K562 (cell line): ENCODE results near the gene LAIR2. TPM values are rescaled to one million over a fixed set of nuclear protein-coding genes. Genes with fewer than 3 reads are reported as not detected.

Experiments used
- ATF3 ChIP-seq, 2 experiments: fragments of 450-650 bp in 1 of 2; sonication (generic) in 1 of 2; formaldehyde crosslinking in 1 of 2; IDR thresholded peaks in 1 of 2; conservative IDR thresholded peaks in 1 of 2; 2 replicates each; pipeline versions ENCODE4 v1.6.1 to v1.8.1; 2016 to 2023; ENCODE audit warnings: mild to moderate bottlenecking in 2 of 2, moderate library complexity in 2 of 2, inconsistent platforms in 1 of 2, missing genetic modification reagents in 1 of 2
- BDP1 ChIP-seq: IDR thresholded peaks from 3 replicates; pipeline ENCODE4 v1.6.1; 2011; ENCODE audit not compliant: insufficient read length, insufficient read depth
- CBFA2T3 ChIP-seq: fragments of 450-650 bp; IDR thresholded peaks from 2 replicates; pipeline ENCODE4 v1.6.1; 2017
- FOXJ3 ChIP-seq: sonication (generic); formaldehyde crosslinking; IDR thresholded peaks from 2 replicates; pipeline ENCODE4 v1.4.0; 2020; ENCODE audit warnings: mild to moderate bottlenecking, missing genetic modification reagents
- GABPB2 ChIP-seq: fragments of 250-450 bp; sonication (Bioruptor Pico); conservative IDR thresholded peaks from 2 replicates; pipeline ENCODE4 v1.5.1; 2021; ENCODE audit warnings: mild to moderate bottlenecking
- HNRNPLL ChIP-seq: fragments of 200-400 bp; formaldehyde crosslinking; IDR thresholded peaks from 2 replicates; pipeline ENCODE4 v1.6.1; 2017; ENCODE audit warnings: low read length, low read depth, mild to moderate bottlenecking; ENCODE audit not compliant: poor library complexity, severe bottlenecking
- JUN ChIP-seq, 2 experiments: sonication (generic) in 1 of 2; formaldehyde crosslinking in 1 of 2; IDR thresholded peaks; 2 replicates each; pipeline versions ENCODE4 v1.6.1 to v1.8.0; 2012 to 2022; ENCODE audit warnings: borderline replicate concordance in 2 of 2, mild to moderate bottlenecking in 2 of 2, improper control_type of control experiment in 1 of 2, low read depth in 1 of 2, low read length in 1 of 2, missing genetic modification reagents in 1 of 2
- MECOM ChIP-seq: fragments of 250-450 bp; sonication (Bioruptor Pico); IDR thresholded peaks from 2 replicates; pipeline ENCODE4 v1.8.0; 2022; ENCODE audit warnings: inconsistent platforms
- NCOA4 ChIP-seq: fragments of 450-650 bp; IDR thresholded peaks from 2 replicates; pipeline ENCODE4 v1.6.1; 2018; ENCODE audit warnings: mild to moderate bottlenecking; ENCODE audit not compliant: partially characterized antibody
- POLR2AphosphoS5 ChIP-seq: IDR thresholded peaks from 2 replicates; pipeline ENCODE4 v1.6.1; 2011; ENCODE audit warnings: mild to moderate bottlenecking, low read depth, low read length, moderate library complexity; ENCODE audit not compliant: control insufficient read depth, insufficient read depth
- PYGO2 ChIP-seq: fragments of 450-650 bp; IDR thresholded peaks from 2 replicates; pipeline ENCODE4 v1.6.1; 2016; ENCODE audit warnings: mild to moderate bottlenecking, missing genetic modification characterization, moderate library complexity, missing compliant biosample characterization
- SMAD1 ChIP-seq: fragments of 150-350 bp; IDR thresholded peaks from 2 replicates; pipeline ENCODE4 v1.6.1; 2014; ENCODE audit warnings: low read length, low read depth; ENCODE audit not compliant: partially characterized antibody
- SMAD2 ChIP-seq: fragments of 150-350 bp; IDR thresholded peaks from 2 replicates; pipeline ENCODE4 v1.6.1; 2014; ENCODE audit warnings: low read depth, mild to moderate bottlenecking, low read length
- SOX6 ChIP-seq: fragments of 450-650 bp; IDR thresholded peaks from 2 replicates; pipeline ENCODE4 v1.6.1; 2014; ENCODE audit warnings: mild to moderate bottlenecking
- TOE1 ChIP-seq, 2 experiments: fragments of 450-650 bp in 1 of 2; sonication (generic) in 1 of 2; formaldehyde crosslinking in 1 of 2; IDR thresholded peaks; 2 replicates each; pipeline versions ENCODE4 v1.7.1 to v1.8.0; 2016 to 2022; ENCODE audit warnings: borderline replicate concordance in 2 of 2, mild to moderate bottlenecking in 2 of 2, antibody characterized with exemption in 1 of 2, inconsistent platforms in 1 of 2, low read depth in 1 of 2, missing genetic modification reagents in 1 of 2, moderate library complexity in 1 of 2
- ZNF212 ChIP-seq: fragments of 450-650 bp; formaldehyde crosslinking; IDR thresholded peaks from 2 replicates; pipeline ENCODE4 v1.4.0; 2020; ENCODE audit warnings: mild to moderate bottlenecking
- ZNF263 ChIP-seq: sonication (generic); formaldehyde crosslinking; IDR thresholded peaks from 2 replicates; pipeline ENCODE4 v1.8.0; 2022; ENCODE audit warnings: mild to moderate bottlenecking, missing genetic modification reagents, borderline replicate concordance
- ZNF384 ChIP-seq: IDR thresholded peaks from 2 replicates; pipeline ENCODE4 v1.6.1; 2012; ENCODE audit warnings: low read depth, low read length, improper control_type of control experiment
- ZNF41 ChIP-seq: fragments of 250-450 bp; sonication (Bioruptor Pico); conservative IDR thresholded peaks from 2 replicates; pipeline ENCODE4 v1.4.0; 2020; ENCODE audit warnings: mild to moderate bottlenecking
- ZNF766 ChIP-seq: fragments of 200-800 bp; sonication (Bioruptor generic); conservative IDR thresholded peaks from 2 replicates; pipeline ENCODE4 v1.6.1; 2016; ENCODE audit warnings: missing genetic modification characterization, missing compliant biosample characterization
- polyA plus RNA-seq, 8 experiments: library from polyadenylated mRNA; depleted of rRNA in 4 of 8; stranded (reverse) in 5 of 8; unstranded in 3 of 8; fragments of >200 nt; fragmentation: Nextera tagmentation in 2 of 8; fragmentation: Illumina TruSeq in 1 of 8; extraction: Ambion mirVana in 2 of 8; extraction: Trizol in 1 of 8; gene quantifications; 2 replicates each; pipeline versions ENCODE4 v1.2.1 to v1.2.3, GENCODE V29; 2011 to 2014; ENCODE audit warnings: inconsistent platforms in 1 of 8, missing spikeins in 1 of 8
- total RNA-seq, 7 experiments: library from RNA; depleted of rRNA in 6 of 7; stranded (reverse); fragments of >200 nt in 6 of 7; fragmentation: Illumina TruSeq in 2 of 7; extraction: Trizol in 2 of 7; gene quantifications; 2 replicates each; pipeline versions ENCODE4 v1.2.1 to v1.2.3, GENCODE V29; 2011 to 2021; ENCODE audit warnings: low replicate concordance in 1 of 7
- TF ChIP-seq, protein P1 (sequence below), 3 experiments: IDR thresholded peaks in 2 of 3; conservative IDR thresholded peaks in 1 of 3; 2 replicates each; pipeline ENCODE4 v1.5.1; 2011 to 2012; ENCODE audit warnings: low read length in 3 of 3, mild to moderate bottlenecking in 3 of 3, control low read depth in 2 of 3, improper control_type of control experiment in 1 of 3, inconsistent platforms in 1 of 3, low read depth in 1 of 3, mixed read lengths in 1 of 3, moderate library complexity in 1 of 3; ENCODE audit not compliant: insufficient read depth in 2 of 3
- TF ChIP-seq, protein P2 (sequence below): sonication (generic); formaldehyde crosslinking; IDR thresholded peaks from 2 replicates; pipeline ENCODE4 v1.8.1; 2022; ENCODE audit warnings: missing genetic modification reagents
- TF ChIP-seq, protein P3 (sequence below): fragments of 450-650 bp; IDR thresholded peaks from 2 replicates; pipeline ENCODE4 v1.6.1; 2016

LAIR2 gene
- total and polyA plus RNA-seq, 9 of the 15 experiments (the other 6 are each of a cell fraction or from before 2014, with no cell fraction given) = not detected

- TF ChIP-seq ZNF41 (no peak), ATF3 (IDR thresholded peaks at IDR 0.05) (peak; percentile 89), ATF3 (CRISPR knock-in tag; conservative IDR thresholded peaks at IDR 0.05) (no peak; the same call in 1 of the 2 replicates), ZNF384 (0 out of 2 replicates have a peak, but pooled peaks have one; percentile 25), BDP1 (no peak), MECOM (CRISPR knock-in tag) (no peak), FOXJ3 (CRISPR knock-in tag) (no peak), ZNF766 (peak; percentile 57; the same call in 1 of the 2 replicates), SMAD2 (no peak), HNRNPLL (no peak), TOE1 (IDR thresholded peaks at IDR 0.05; ENCODE audit: borderline replicate concordance) (0 out of 2 replicates have a peak, but pooled peaks have one; percentile 29), TOE1 (CRISPR knock-in tag; IDR thresholded peaks at IDR 0.05; ENCODE audit: borderline replicate concordance, low read depth) (no peak), POLR2AphosphoS5 (peak; percentile 67; the same call in 1 of the 2 replicates), NCOA4 (no peak), JUN (IDR thresholded peaks at IDR 0.05; ENCODE audit: borderline replicate concordance, low read depth, low read length) (peak; percentile 86; the same call in 1 of the 2 replicates), JUN (CRISPR knock-in tag; IDR thresholded peaks at IDR 0.05; ENCODE audit: borderline replicate concordance) (no peak), PYGO2 (no peak), CBFA2T3 (peak; percentile 92), SOX6 (peak; percentile 53; the same call in 1 of the 2 replicates), SMAD1 (peak; percentile 57), ZNF212 (no peak), ZNF263 (CRISPR knock-in tag) (no peak), GABPB2 (CRISPR knock-in tag) (no peak)
- TF ChIP-seq, protein P1, sequence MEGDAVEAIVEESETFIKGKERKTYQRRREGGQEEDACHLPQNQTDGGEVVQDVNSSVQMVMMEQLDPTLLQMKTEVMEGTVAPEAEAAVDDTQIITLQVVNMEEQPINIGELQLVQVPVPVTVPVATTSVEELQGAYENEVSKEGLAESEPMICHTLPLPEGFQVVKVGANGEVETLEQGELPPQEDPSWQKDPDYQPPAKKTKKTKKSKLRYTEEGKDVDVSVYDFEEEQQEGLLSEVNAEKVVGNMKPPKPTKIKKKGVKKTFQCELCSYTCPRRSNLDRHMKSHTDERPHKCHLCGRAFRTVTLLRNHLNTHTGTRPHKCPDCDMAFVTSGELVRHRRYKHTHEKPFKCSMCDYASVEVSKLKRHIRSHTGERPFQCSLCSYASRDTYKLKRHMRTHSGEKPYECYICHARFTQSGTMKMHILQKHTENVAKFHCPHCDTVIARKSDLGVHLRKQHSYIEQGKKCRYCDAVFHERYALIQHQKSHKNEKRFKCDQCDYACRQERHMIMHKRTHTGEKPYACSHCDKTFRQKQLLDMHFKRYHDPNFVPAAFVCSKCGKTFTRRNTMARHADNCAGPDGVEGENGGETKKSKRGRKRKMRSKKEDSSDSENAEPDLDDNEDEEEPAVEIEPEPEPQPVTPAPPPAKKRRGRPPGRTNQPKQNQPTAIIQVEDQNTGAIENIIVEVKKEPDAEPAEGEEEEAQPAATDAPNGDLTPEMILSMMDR (IDR thresholded peaks at IDR 0.05 in 2 of 3, conservative IDR thresholded peaks at IDR 0.05 in 1 of 3; ENCODE audit: insufficient read depth in 2 of 3, low read depth in 1 of 3, low read length in 3 of 3) = no peak
- TF ChIP-seq, protein P2, sequence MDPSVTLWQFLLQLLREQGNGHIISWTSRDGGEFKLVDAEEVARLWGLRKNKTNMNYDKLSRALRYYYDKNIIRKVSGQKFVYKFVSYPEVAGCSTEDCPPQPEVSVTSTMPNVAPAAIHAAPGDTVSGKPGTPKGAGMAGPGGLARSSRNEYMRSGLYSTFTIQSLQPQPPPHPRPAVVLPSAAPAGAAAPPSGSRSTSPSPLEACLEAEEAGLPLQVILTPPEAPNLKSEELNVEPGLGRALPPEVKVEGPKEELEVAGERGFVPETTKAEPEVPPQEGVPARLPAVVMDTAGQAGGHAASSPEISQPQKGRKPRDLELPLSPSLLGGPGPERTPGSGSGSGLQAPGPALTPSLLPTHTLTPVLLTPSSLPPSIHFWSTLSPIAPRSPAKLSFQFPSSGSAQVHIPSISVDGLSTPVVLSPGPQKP (CRISPR knock-in tag) = no peak
- TF ChIP-seq, protein P3, sequence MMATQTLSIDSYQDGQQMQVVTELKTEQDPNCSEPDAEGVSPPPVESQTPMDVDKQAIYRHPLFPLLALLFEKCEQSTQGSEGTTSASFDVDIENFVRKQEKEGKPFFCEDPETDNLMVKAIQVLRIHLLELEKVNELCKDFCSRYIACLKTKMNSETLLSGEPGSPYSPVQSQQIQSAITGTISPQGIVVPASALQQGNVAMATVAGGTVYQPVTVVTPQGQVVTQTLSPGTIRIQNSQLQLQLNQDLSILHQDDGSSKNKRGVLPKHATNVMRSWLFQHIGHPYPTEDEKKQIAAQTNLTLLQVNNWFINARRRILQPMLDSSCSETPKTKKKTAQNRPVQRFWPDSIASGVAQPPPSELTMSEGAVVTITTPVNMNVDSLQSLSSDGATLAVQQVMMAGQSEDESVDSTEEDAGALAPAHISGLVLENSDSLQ = peak; percentile 28; the same call in 1 of the 2 replicates
These were observed 16.2 kb downstream of the LAIR2 start (continued) for GRCh38 chr19:54518844-54519243.
